Pancreas (tissue), 10 donors: ENCODE results near the gene PLD4. TPM values are rescaled to one million over a fixed set of nuclear protein-coding genes. Genes with fewer than 3 reads are reported as not detected.

Source experiments
- ATAC-seq, 4 donors: fragments of 200-7000 bp; cut with Tn5 transposase; one replicate each; pipeline versions ENCODE4 v1.8.0 to v1.9.1; 2020; ENCODE audit warnings: mild to moderate bottlenecking in 4 of 4, moderate library complexity in 4 of 4
- DNase-seq, 6 donors: peaks; one replicate each; pipeline ENCODE4 v3.0.0-alpha.2; 2020
- FAIRE-seq: peaks from 2 replicates; lab custom pipeline; 2012; peaks lifted over from hg19 to GRCh38; lab: Jason Lieb, UNC
- H3K27ac ChIP-seq, 4 donors: fragments of 200-600 bp; sonication (generic); 1 replicate in 3 of 4; 2 replicates in 1 of 4; pipeline versions ENCODE4 v1.5.0 to v1.8.0; 2020
- H3K27me3 ChIP-seq, 4 donors: fragments of 200-600 bp; one replicate each; pipeline ENCODE4 v1.8.0; 2021
- H3K36me3 ChIP-seq, 3 donors: fragments of 200-600 bp; sonication (generic) in 1 of 3; one replicate each; pipeline versions ENCODE4 v1.5.0 to v1.8.0; 2020 to 2021
- H3K4me1 ChIP-seq, 3 donors: fragments of 200-600 bp; one replicate each; pipeline ENCODE4 v1.8.0; 2021
- H3K4me3 ChIP-seq, 4 donors: fragments of 200-600 bp; sonication (generic) in 2 of 4; one replicate each; pipeline versions ENCODE4 v1.5.0 to v1.8.0; 2020 to 2021
- H3K9me3 ChIP-seq, 4 donors: fragments of 200-600 bp; one replicate each; pipeline ENCODE4 v1.8.0; 2021
- CTCF ChIP-seq, 4 donors: fragments of 200-600 bp; sonication (generic) in 3 of 4; IDR thresholded peaks; one replicate each; pipeline versions ENCODE4 v1.5.0 to v1.8.0; 2021; ENCODE audit warnings: antibody characterized with exemption in 4 of 4
- WGBS, 2 donors: extraction: QIAGEN DNeasy Blood & Tissue Kit; methylation state at CpG; one replicate each; pipeline ENCODE4 v1.1.7; 2013; 5-methylcytosine and 5-hydroxymethylcytosine counted together
- intact Hi-C, 3 donors: fragments of 100-400 bp; cut with DNase I; formaldehyde crosslinking; loops; one replicate each; pipeline versions ENCODE4 v1.11.1 to v1.14.2; 2022
- polyA plus RNA-seq, 2 donors: library from polyadenylated mRNA; stranded (reverse); fragments of 200-250 nt; gene quantifications; one replicate each; pipeline ENCODE4 v1.2.3, GENCODE V29; 2013
- total RNA-seq, 6 donors: library from RNA; stranded (reverse); fragmentation: NEBNext Ultra II Directional in 4 of 6; extraction: Animal tissue kit (Norgen Biotek cat#: 25700) in 4 of 6; gene quantifications; one replicate each; pipeline versions ENCODE4 v1.2.1 to v1.2.4, GENCODE V29; 2021 to 2023
- donor health status: healthy with polysubstance abuse.
- donor health status: DM: no; HTN: no; CAD: no; lungs with moderate emphysema.
- donor health status: DM: no; HTN: no; CAD: no.
- donor health status: control.
- donor health status: control.
- donor health status: Bipolar disorder and iron deficiency.
- donor health status: DM: yes; HTN: yes; CAD: no.
- donor health status: DM: no; HTN: no; CAD: no.
- donor health status: DM: no; HTN: no; CAD: no.
- donor health status: DM: yes; HTN: yes; CAD: no.

The PLD4 gene
- total and polyA plus RNA-seq, 8 donors, result 0.19 to 12.5 (median 0.52) TPM

- DNase-seq (peak in 2 of 6 donors; percentile 37 to 74), FAIRE-seq (no peak), ATAC-seq (no peak)
- Histone ChIP-seq H3K36me3 (peaks cover 0 to 19% (median 0%) of the 10 kb centered on the region in 3 donors), H3K27me3 (no peaks in the 10 kb centered on the region), H3K9me3 (no peaks in the 10 kb centered on the region), H3K27ac (no peak overlapping the region), H3K4me3 (no peak overlapping the region), H3K4me1 (no peaks in the 10 kb centered on the region)
- WGBS, 2 donors, result 80 to 83% methylated on average over 12 to 14 of the region's 14 CpGs
- TF ChIP-seq CTCF (IDR thresholded peaks at IDR 0.05), result no peak
- intact Hi-C loops, result no loop called here
Observed at GRCh38 chr14:104877066-104877805, 47.4 kb upstream of the PLD4 start.

- H3K27ac ChIP-seq, result no peak overlapping the region
- WGBS, 2 donors, result 69 to 71% methylated on average over 28 to 30 of the region's 30 CpGs
- intact Hi-C loops, result no loop called here
- H3K4me3 ChIP-seq, result no peak overlapping the region
- no peaks in the 10 kb centered on the region for H3K4me1 ChIP-seq
- H3K27me3 ChIP-seq, result no peaks in the 10 kb centered on the region
- ATAC-seq, result no peak
- no peaks in the 10 kb centered on the region for H3K9me3 ChIP-seq
- peak in 2 of 6 donors; percentile 2 to 74 for DNase-seq
- peaks cover 0 to 19% (median 0%) of the 10 kb centered on the region in 3 donors for H3K36me3 ChIP-seq
- no peak for TF ChIP-seq CTCF (IDR thresholded peaks at IDR 0.05)
- FAIRE-seq, result no peak
Observed at GRCh38 chr14:104877806-104878550, 46.7 kb upstream of the PLD4 start.

GRCh38 chr14:104878582-104878981 is 46.1 kb upstream of the PLD4 start:
- DNase-seq (peak in 2 of 6 donors; percentile 33 to 46), ATAC-seq (no peak), FAIRE-seq (no peak)
- intact Hi-C loops, result no loop called here
- H3K9me3 ChIP-seq, result no peaks in the 10 kb centered on the region
- no peak for TF ChIP-seq CTCF (IDR thresholded peaks at IDR 0.05)
- WGBS, 2 donors, result 92 to 94% methylated on average over 14 of the region's 14 CpGs
- H3K36me3 ChIP-seq, result peaks cover 0 to 25% (median 0%) of the 10 kb centered on the region in 3 donors
- no peak overlapping the region for H3K4me3 ChIP-seq
- H3K27ac ChIP-seq, result no peak overlapping the region
- H3K27me3 ChIP-seq, result no peaks in the 10 kb centered on the region
- H3K4me1 ChIP-seq, result no peaks in the 10 kb centered on the region

- Histone ChIP-seq H3K4me1 (no peaks in the 10 kb centered on the region), H3K36me3 (peaks cover 0 to 31% (median 0%) of the 10 kb centered on the region in 3 donors), H3K4me3 (no peak overlapping the region), H3K27me3 (no peaks in the 10 kb centered on the region), H3K9me3 (no peaks in the 10 kb centered on the region), H3K27ac (no peak overlapping the region)
- WGBS, 2 donors, result 88 to 91% methylated on average over 29 of the region's 29 CpGs
- DNase-seq, result peak in 3 of 6 donors; percentile 23 to 64 (median 46)
- no peak for ATAC-seq
- intact Hi-C loops, result no loop called here
- no peak for TF ChIP-seq CTCF (IDR thresholded peaks at IDR 0.05)
- FAIRE-seq, result no peak
Observed at GRCh38 chr14:104879201-104879982, 45.3 kb upstream of the PLD4 start.
